ENCODE measurements around the gene CASQ1. TPM values are rescaled to one million over a fixed set of nuclear protein-coding genes. Genes with fewer than 3 reads are reported as not detected.

The CASQ1 gene
- total and polyA plus RNA-seq, 2 donors (not counting 3 experiments of a cell fraction or from before 2014, with no cell fraction given), result not detected

GRCh38 chr1:160211046-160211790 lies 20.8 kb downstream of the CASQ1 start:
- Histone ChIP-seq H3K9me3 (replicated peaks; ENCODE audit: control insufficient read depth, insufficient read depth, low read length) (no peaks in the 10 kb centered on the region), H3K9ac (replicated peaks; ENCODE audit: extremely low read depth, insufficient read depth, low read length) (no peak overlapping the region), H3K27me3 (ENCODE audit: control insufficient read depth in 2 of 2, insufficient read depth in 2 of 2, low read length in 2 of 2) (no peaks in the 10 kb centered on the region), H3K4me2 (ENCODE audit: insufficient read depth, low read length) (no peak overlapping the region), H3K36me3 (ENCODE audit: control insufficient read depth in 2 of 2, extremely low read depth in 1 of 2, insufficient read depth in 2 of 2, low read length in 2 of 2) (peaks cover 44 to 48% of the 10 kb centered on the region in 2 experiments), H3K4me1 (ENCODE audit: control insufficient read depth, extremely low read depth, insufficient read depth, low read length) (peaks cover 44% of the 10 kb centered on the region), H3K79me2 (ENCODE audit: control insufficient read depth, insufficient read depth, low read length) (peaks cover 56% of the 10 kb centered on the region), H3K27ac (ENCODE audit: insufficient read depth, low read depth, low read length) (no peak overlapping the region), H2AFZ (ENCODE audit: low read depth, low read length) (no peak overlapping the region), H4K20me1 (replicated peaks; ENCODE audit: control insufficient read depth, extremely low read depth, insufficient read depth, low read length) (no peaks in the 10 kb centered on the region), H3K4me3 (replicated peaks in 1 of 3; ENCODE audit: insufficient read depth in 1 of 3, low read depth in 1 of 3, low read length in 3 of 3) (no peak overlapping the region), H3K9me1 (replicated peaks; ENCODE audit: control insufficient read depth, extremely low read depth, insufficient read depth, low read length) (no peaks in the 10 kb centered on the region)
- intact Hi-C loops (cut with micrococcal nuclease) (no loop called here), dilution Hi-C loops (cut with MboI; ENCODE audit: extremely low pct_ligation_motif_present, low sequenced_read_pairs) (no loop called here)
- POLR2A ChIA-PET, result no interaction called here
- no peak for FAIRE-seq
- peak; percentile 13 for TF ChIP-seq POLR2AphosphoS5 (IDR thresholded peaks at IDR 0.05; ENCODE audit: insufficient read depth, low read depth, low read length)
- no peak for TF ChIP-seq CTCF (IDR thresholded peaks at IDR 0.05; ENCODE audit: extremely low read depth in 1 of 2, insufficient read depth in 1 of 2, low read depth in 1 of 2, low read length in 2 of 2)
- TF ChIP-seq POLR2A (IDR thresholded peaks at IDR 0.05; ENCODE audit: low read depth, low read length), result no peak
- no TSS peak for BruUV-seq (replicated peaks)
- CTCF ChIA-PET, result interaction anchor here (1.1 to 13.4 kb wide), 3 partner anchors 8 to 41 kb away, joined by 4 to 183 read pairs (median 65); no protein-coding TSS in a partner anchor
- no peak for DNase-seq (ENCODE audit: low read depth, low spot score)

DNA sequence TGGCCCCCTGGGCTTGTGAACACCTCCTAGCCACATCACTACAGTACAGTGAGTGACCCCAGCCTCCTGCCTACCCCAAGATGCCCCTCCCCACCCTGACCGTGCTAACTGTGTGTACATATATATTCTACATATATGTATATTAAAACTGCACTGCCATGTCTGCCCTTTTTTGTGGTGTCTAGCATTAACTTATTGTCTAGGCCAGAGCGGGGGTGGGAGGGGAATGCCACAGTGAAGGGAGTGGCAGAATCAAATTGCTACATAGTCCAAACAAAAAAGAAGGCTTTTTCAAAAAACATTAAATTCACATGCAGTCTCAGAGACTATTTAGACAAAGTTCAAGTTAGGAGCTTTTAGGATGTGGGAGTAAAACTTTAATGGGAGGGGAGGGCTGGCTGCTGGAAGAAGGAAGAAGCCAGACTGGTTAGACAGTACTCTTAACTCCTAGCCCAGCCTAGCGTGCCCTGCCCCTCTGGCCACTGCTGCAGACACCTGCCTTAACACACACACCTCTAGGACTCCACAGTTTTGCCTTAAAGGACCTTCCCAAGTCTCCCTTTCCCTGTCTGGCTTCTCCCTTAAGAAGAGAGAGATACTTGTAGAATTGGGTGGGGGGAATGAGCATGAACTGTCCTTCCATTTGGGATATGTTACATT lies 24.2 kb downstream of the CASQ1 start:
- Histone ChIP-seq H3K4me3 (replicated peaks in 1 of 3; ENCODE audit: insufficient read depth in 1 of 3, low read depth in 1 of 3, low read length in 3 of 3) (no peak overlapping the region), H2AFZ (ENCODE audit: low read depth, low read length) (no peak overlapping the region), H3K27me3 (ENCODE audit: control insufficient read depth in 2 of 2, insufficient read depth in 2 of 2, low read length in 2 of 2) (no peaks in the 10 kb centered on the region), H4K20me1 (replicated peaks; ENCODE audit: control insufficient read depth, extremely low read depth, insufficient read depth, low read length) (no peaks in the 10 kb centered on the region), H3K79me2 (ENCODE audit: control insufficient read depth, insufficient read depth, low read length) (peaks cover 24% of the 10 kb centered on the region), H3K9me3 (replicated peaks; ENCODE audit: control insufficient read depth, insufficient read depth, low read length) (no peaks in the 10 kb centered on the region), H3K9ac (replicated peaks; ENCODE audit: extremely low read depth, insufficient read depth, low read length) (no peak overlapping the region), H3K27ac (ENCODE audit: insufficient read depth, low read depth, low read length) (no peak overlapping the region), H3K36me3 (ENCODE audit: control insufficient read depth in 2 of 2, extremely low read depth in 1 of 2, insufficient read depth in 2 of 2, low read length in 2 of 2) (peaks cover 54 to 55% of the 10 kb centered on the region in 2 experiments), H3K9me1 (replicated peaks; ENCODE audit: control insufficient read depth, extremely low read depth, insufficient read depth, low read length) (no peaks in the 10 kb centered on the region), H3K4me2 (ENCODE audit: insufficient read depth, low read length) (no peak overlapping the region), H3K4me1 (ENCODE audit: control insufficient read depth, extremely low read depth, insufficient read depth, low read length) (peaks cover 20% of the 10 kb centered on the region)
- dilution Hi-C loops (cut with MboI; ENCODE audit: extremely low pct_ligation_motif_present, low sequenced_read_pairs), result no loop called here
- POLR2A ChIA-PET, result no interaction called here
- TF ChIP-seq GATA2 (IDR thresholded peaks at IDR 0.05; ENCODE audit: insufficient read depth, insufficient read length, low read depth, low read length) (no peak), CTCF (IDR thresholded peaks at IDR 0.05; ENCODE audit: extremely low read depth in 1 of 2, insufficient read depth in 1 of 2, low read depth in 1 of 2, low read length in 2 of 2) (no peak), POLR2A (IDR thresholded peaks at IDR 0.05; ENCODE audit: low read depth, low read length) (no peak)
- intact Hi-C loops (cut with micrococcal nuclease), result no loop called here
- FAIRE-seq (no peak), DNase-seq (ENCODE audit: low read depth, low spot score) (no peak)
- BruUV-seq (replicated peaks), result TSS peak; percentile 44
- CTCF ChIA-PET, result interaction anchor here (0.6 to 4.5 kb wide), 3 partner anchors 21 to 776 kb away, joined by 3 to 21 read pairs (median 17); no protein-coding TSS in a partner anchor
